H9 (cell line): Measurements from ENCODE around the gene KRT6C. TPM values are rescaled to one million over a fixed set of nuclear protein-coding genes. Genes with fewer than 3 reads are reported as not detected.

ENCODE experiments used
- DNase-seq: peaks from one replicate; pipeline ENCODE4 v3.0.0-alpha.2; 2017
- H2AFZ ChIP-seq: one replicate; pipeline ENCODE4 v1.6.1; 2013; ENCODE audit warnings: mild to moderate bottlenecking, low read length, control low read depth, moderate library complexity
- H2AK5ac ChIP-seq: 2 replicates; pipeline ENCODE4 v1.6.1; 2013; ENCODE audit warnings: low read length, control low read depth, mixed read lengths; ENCODE audit not compliant: insufficient read length
- H2BK120ac ChIP-seq: one replicate; pipeline ENCODE4 v1.6.1; 2013; ENCODE audit warnings: low read depth, mild to moderate bottlenecking, low read length, control low read depth, inconsistent platforms; ENCODE audit not compliant: poor library complexity, severe bottlenecking
- H2BK12ac ChIP-seq: 2 replicates; pipeline ENCODE4 v1.6.1; 2013; ENCODE audit warnings: low read length, control low read depth, mixed read lengths, low read depth; ENCODE audit not compliant: insufficient read length
- H2BK15ac ChIP-seq: 2 replicates; pipeline ENCODE4 v1.6.1; 2013; ENCODE audit warnings: low read depth, low read length, control low read depth
- H2BK20ac ChIP-seq: one replicate; pipeline ENCODE4 v1.6.1; 2013; ENCODE audit warnings: low read depth, mild to moderate bottlenecking, low read length, control low read depth, inconsistent platforms; ENCODE audit not compliant: poor library complexity, severe bottlenecking
- H2BK5ac ChIP-seq: 2 replicates; pipeline ENCODE4 v1.6.1; 2013; ENCODE audit warnings: low read length, control low read depth, mixed read lengths; ENCODE audit not compliant: insufficient read length
- H3K14ac ChIP-seq: 2 replicates; pipeline ENCODE4 v1.6.1; 2013; ENCODE audit warnings: low read length, control low read depth; ENCODE audit not compliant: insufficient read depth
- H3K18ac ChIP-seq: 2 replicates; pipeline ENCODE4 v1.6.1; 2013; ENCODE audit warnings: low read depth, mild to moderate bottlenecking, mixed read lengths, low read length, control low read depth; ENCODE audit not compliant: insufficient read length
- H3K23ac ChIP-seq: 2 replicates; pipeline ENCODE4 v1.6.1; 2013; ENCODE audit warnings: low read length, control low read depth, mixed read lengths, low read depth; ENCODE audit not compliant: insufficient read length
- H3K23me2 ChIP-seq: 2 replicates; pipeline ENCODE4 v1.6.1; 2013; ENCODE audit warnings: low read depth, mild to moderate bottlenecking, mixed read lengths, low read length, control low read depth; ENCODE audit not compliant: insufficient read length, poor library complexity, severe bottlenecking
- H3K27ac ChIP-seq: 2 replicates; pipeline ENCODE4 v1.5.1; 2013; ENCODE audit warnings: low read length, control low read depth, mixed read lengths, low read depth; ENCODE audit not compliant: insufficient read length
- H3K27me3 ChIP-seq: 2 replicates; pipeline ENCODE4 v1.6.1; 2013; ENCODE audit warnings: low read length, control low read depth, inconsistent platforms; ENCODE audit not compliant: insufficient read depth
- H3K4ac ChIP-seq: 2 replicates; pipeline ENCODE4 v1.6.1; 2013; ENCODE audit warnings: low read depth, mild to moderate bottlenecking, control low read depth, inconsistent platforms, low read length, moderate library complexity
- H3K4me1 ChIP-seq: 2 replicates; pipeline ENCODE4 v1.6.1; 2013; ENCODE audit warnings: low read length, control low read depth, inconsistent platforms; ENCODE audit not compliant: insufficient read depth
- H3K4me2 ChIP-seq: 2 replicates; pipeline ENCODE4 v1.6.1; 2013; ENCODE audit warnings: low read length, control low read depth, mixed read lengths; ENCODE audit not compliant: insufficient read length, insufficient read depth
- H3K56ac ChIP-seq: 2 replicates; pipeline ENCODE4 v1.6.1; 2013; ENCODE audit warnings: low read depth, mild to moderate bottlenecking, mixed read lengths, low read length, control low read depth; ENCODE audit not compliant: insufficient read length
- H3K79me1 ChIP-seq: 2 replicates; pipeline ENCODE4 v1.6.1; 2013; ENCODE audit warnings: low read depth, mild to moderate bottlenecking, moderate library complexity, low read length, control low read depth, inconsistent platforms; ENCODE audit not compliant: insufficient read depth, poor library complexity, severe bottlenecking
- H3K79me2 ChIP-seq: 2 replicates; pipeline ENCODE4 v1.6.1; 2013; ENCODE audit warnings: low read length, control low read depth, inconsistent platforms; ENCODE audit not compliant: insufficient read depth
- H3K9ac ChIP-seq: 2 replicates; pipeline ENCODE4 v1.6.1; 2013; ENCODE audit warnings: low read length, control low read depth, mixed read lengths; ENCODE audit not compliant: insufficient read length; ENCODE audit errors: extremely low read depth
- H3K9me3 ChIP-seq: one replicate; pipeline ENCODE4 v1.6.1; 2013; ENCODE audit warnings: low read depth, low read length, inconsistent platforms; ENCODE audit not compliant: control insufficient read depth
- H3T11ph ChIP-seq: one replicate; pipeline ENCODE4 v1.6.1; 2013; ENCODE audit warnings: mild to moderate bottlenecking, low read length, control low read depth, inconsistent platforms
- H4K20me1 ChIP-seq: one replicate; pipeline ENCODE4 v1.6.1; 2013; ENCODE audit not compliant: control insufficient read depth, insufficient read length, insufficient read depth
- H4K5ac ChIP-seq: 2 replicates; pipeline ENCODE4 v1.6.1; 2013; ENCODE audit warnings: low read depth, mild to moderate bottlenecking, mixed read lengths, low read length, control low read depth; ENCODE audit not compliant: insufficient read length
- H4K8ac ChIP-seq: replicated peaks from 2 replicates; pipeline ENCODE4 v1.6.1; 2013; ENCODE audit warnings: low read length, control low read depth, mixed read lengths, low read depth; ENCODE audit not compliant: insufficient read length
- H4K91ac ChIP-seq: 2 replicates; pipeline ENCODE4 v1.6.1; 2013; ENCODE audit warnings: low read depth, mild to moderate bottlenecking, moderate library complexity, mixed read lengths, low read length, control low read depth; ENCODE audit not compliant: insufficient read length
- H3K27ac Mint-ChIP-seq, 3 experiments: 2 replicates in 2 of 3; 3 replicates in 1 of 3; pipeline ENCODE4 v1.8.0; 2020 to 2021; ENCODE audit warnings: mixed read lengths in 3 of 3, mild to moderate bottlenecking in 1 of 3, moderate library complexity in 1 of 3
- H3K27me3 Mint-ChIP-seq: 2 replicates; pipeline ENCODE4 v1.8.0; 2021; ENCODE audit warnings: low read depth, mild to moderate bottlenecking, moderate library complexity, mixed read lengths
- H3K36me3 Mint-ChIP-seq, 3 experiments: 2 replicates in 2 of 3; 3 replicates in 1 of 3; pipeline ENCODE4 v1.8.0; 2020 to 2021; ENCODE audit warnings: low read depth in 3 of 3, mixed read lengths in 3 of 3; ENCODE audit not compliant: insufficient read depth in 1 of 3
- H3K4me1 Mint-ChIP-seq, 2 experiments: 2 replicates each; pipeline ENCODE4 v1.8.0; 2020; ENCODE audit warnings: mixed read lengths in 2 of 2
- H3K4me3 Mint-ChIP-seq, 2 experiments: 2 replicates in 1 of 2; 3 replicates in 1 of 2; pipeline ENCODE4 v1.8.0; 2020 to 2021; ENCODE audit warnings: mild to moderate bottlenecking in 2 of 2, mixed read lengths in 2 of 2, moderate library complexity in 1 of 2
- H3K9me3 Mint-ChIP-seq, 2 experiments: 2 replicates in 1 of 2; 3 replicates in 1 of 2; pipeline ENCODE4 v1.8.0; 2020; ENCODE audit warnings: mild to moderate bottlenecking in 2 of 2, mixed read lengths in 2 of 2, moderate library complexity in 1 of 2
- WGBS: extraction: QIAGEN DNeasy Blood & Tissue Kit; methylation state at CpG from one replicate; pipeline ENCODE4 v1.1.7; 2013; ENCODE audit warnings: missing lambda C conversion rate, low lambda C conversion rate, mixed read lengths; ENCODE audit not compliant: insufficient read length; ENCODE audit errors: extremely low coverage; 5-methylcytosine and 5-hydroxymethylcytosine counted together
- total RNA-seq: library from RNA; stranded (reverse); gene quantifications from 2 replicates; pipeline ENCODE4 v1.2.1, GENCODE V29; 2021
- TF ChIP-seq, protein P1 (sequence below): fragments of 200-600 bp; sonication (generic); conservative IDR thresholded peaks from 3 replicates; pipeline ENCODE4 v1.8.0; 2021; ENCODE audit warnings: antibody characterized with exemption, mild to moderate bottlenecking

The KRT6C gene
- total RNA-seq, 1 experiment from 2014 or later = not detected

DNA sequence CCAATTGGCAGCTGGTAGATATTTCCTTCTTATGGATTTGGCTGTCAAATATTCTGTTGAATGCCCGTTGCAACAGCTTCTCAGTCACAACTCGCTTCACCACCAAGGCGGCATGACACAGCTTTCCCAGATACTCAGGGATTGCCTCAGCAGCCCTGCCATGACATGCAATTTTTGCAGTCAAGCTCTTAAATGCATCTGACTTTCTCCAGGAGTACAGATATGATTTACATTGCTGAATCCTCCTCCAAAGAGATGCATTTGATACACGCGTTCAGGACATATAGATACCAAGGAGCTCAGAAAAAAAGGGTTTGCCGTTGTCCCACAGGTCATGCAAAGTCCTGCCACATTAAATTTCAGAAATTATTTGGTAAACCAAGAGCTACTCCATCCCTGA is 40.1 kb upstream of the KRT6C start:
- no peaks in the 10 kb centered on the region for H3K27me3 ChIP-seq
- H3T11ph ChIP-seq = no peak overlapping the region
- H3K4ac ChIP-seq = no peak overlapping the region
- H3K27ac ChIP-seq = no peak overlapping the region
- H2BK120ac ChIP-seq = no peak overlapping the region
- no peak overlapping the region for H4K8ac ChIP-seq
- H4K91ac ChIP-seq = no peak overlapping the region
- H4K5ac ChIP-seq = no peak overlapping the region
- no peak overlapping the region for H3K56ac ChIP-seq
- WGBS = no CpG with 5 or more reads among the region's 6 CpGs
- no peak overlapping the region for H3K18ac ChIP-seq
- H4K20me1 ChIP-seq = no peaks in the 10 kb centered on the region
- TF ChIP-seq, protein P1, sequence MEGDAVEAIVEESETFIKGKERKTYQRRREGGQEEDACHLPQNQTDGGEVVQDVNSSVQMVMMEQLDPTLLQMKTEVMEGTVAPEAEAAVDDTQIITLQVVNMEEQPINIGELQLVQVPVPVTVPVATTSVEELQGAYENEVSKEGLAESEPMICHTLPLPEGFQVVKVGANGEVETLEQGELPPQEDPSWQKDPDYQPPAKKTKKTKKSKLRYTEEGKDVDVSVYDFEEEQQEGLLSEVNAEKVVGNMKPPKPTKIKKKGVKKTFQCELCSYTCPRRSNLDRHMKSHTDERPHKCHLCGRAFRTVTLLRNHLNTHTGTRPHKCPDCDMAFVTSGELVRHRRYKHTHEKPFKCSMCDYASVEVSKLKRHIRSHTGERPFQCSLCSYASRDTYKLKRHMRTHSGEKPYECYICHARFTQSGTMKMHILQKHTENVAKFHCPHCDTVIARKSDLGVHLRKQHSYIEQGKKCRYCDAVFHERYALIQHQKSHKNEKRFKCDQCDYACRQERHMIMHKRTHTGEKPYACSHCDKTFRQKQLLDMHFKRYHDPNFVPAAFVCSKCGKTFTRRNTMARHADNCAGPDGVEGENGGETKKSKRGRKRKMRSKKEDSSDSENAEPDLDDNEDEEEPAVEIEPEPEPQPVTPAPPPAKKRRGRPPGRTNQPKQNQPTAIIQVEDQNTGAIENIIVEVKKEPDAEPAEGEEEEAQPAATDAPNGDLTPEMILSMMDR = no peak
- H3K23me2 ChIP-seq = no peaks in the 10 kb centered on the region
- no peak overlapping the region for H2BK20ac ChIP-seq
- no peak overlapping the region for H3K27ac Mint-ChIP-seq
- no peaks in the 10 kb centered on the region for H3K79me1 ChIP-seq
- H2BK12ac ChIP-seq = no peak overlapping the region
- H3K4me2 ChIP-seq = no peak overlapping the region
- H2BK15ac ChIP-seq = no peak overlapping the region
- no peaks in the 10 kb centered on the region for H3K9me3 ChIP-seq
- no peak overlapping the region for H2AFZ ChIP-seq
- peaks cover 8% of the 10 kb centered on the region for H3K27me3 Mint-ChIP-seq
- no peak for DNase-seq
- no peaks in the 10 kb centered on the region for H3K4me1 ChIP-seq
- peaks cover 9 to 13% of the 10 kb centered on the region in 2 experiments for H3K9me3 Mint-ChIP-seq
- H2BK5ac ChIP-seq = no peak overlapping the region
- H3K36me3 Mint-ChIP-seq = peaks cover 0 to 7% (median 0%) of the 10 kb centered on the region in 3 experiments; a peak in 3 of 7 replicates
- no peak overlapping the region for H2AK5ac ChIP-seq
- no peak overlapping the region for H3K23ac ChIP-seq
- no peak overlapping the region for H3K4me3 Mint-ChIP-seq
- H3K4me1 Mint-ChIP-seq = peaks cover 0 to 4% of the 10 kb centered on the region in 2 experiments; a peak in 3 of 4 replicates
- H3K14ac ChIP-seq = no peak overlapping the region
- no peak overlapping the region for H3K9ac ChIP-seq
- H3K79me2 ChIP-seq = no peaks in the 10 kb centered on the region
